ENCODE measurements around the gene BRD3.
A peak's percentile ranks its signal among the peaks of the same experiment; 100 is the strongest.

GRCh38 chr9:133991214-133991921 is 76.5 kb downstream of the BRD3 start:
- TF ChIP-seq POLR2AphosphoS5 (IDR thresholded peaks at IDR 0.05; ENCODE audit: low read depth, low read length): no peak
- TF ChIP-seq, protein P1, sequence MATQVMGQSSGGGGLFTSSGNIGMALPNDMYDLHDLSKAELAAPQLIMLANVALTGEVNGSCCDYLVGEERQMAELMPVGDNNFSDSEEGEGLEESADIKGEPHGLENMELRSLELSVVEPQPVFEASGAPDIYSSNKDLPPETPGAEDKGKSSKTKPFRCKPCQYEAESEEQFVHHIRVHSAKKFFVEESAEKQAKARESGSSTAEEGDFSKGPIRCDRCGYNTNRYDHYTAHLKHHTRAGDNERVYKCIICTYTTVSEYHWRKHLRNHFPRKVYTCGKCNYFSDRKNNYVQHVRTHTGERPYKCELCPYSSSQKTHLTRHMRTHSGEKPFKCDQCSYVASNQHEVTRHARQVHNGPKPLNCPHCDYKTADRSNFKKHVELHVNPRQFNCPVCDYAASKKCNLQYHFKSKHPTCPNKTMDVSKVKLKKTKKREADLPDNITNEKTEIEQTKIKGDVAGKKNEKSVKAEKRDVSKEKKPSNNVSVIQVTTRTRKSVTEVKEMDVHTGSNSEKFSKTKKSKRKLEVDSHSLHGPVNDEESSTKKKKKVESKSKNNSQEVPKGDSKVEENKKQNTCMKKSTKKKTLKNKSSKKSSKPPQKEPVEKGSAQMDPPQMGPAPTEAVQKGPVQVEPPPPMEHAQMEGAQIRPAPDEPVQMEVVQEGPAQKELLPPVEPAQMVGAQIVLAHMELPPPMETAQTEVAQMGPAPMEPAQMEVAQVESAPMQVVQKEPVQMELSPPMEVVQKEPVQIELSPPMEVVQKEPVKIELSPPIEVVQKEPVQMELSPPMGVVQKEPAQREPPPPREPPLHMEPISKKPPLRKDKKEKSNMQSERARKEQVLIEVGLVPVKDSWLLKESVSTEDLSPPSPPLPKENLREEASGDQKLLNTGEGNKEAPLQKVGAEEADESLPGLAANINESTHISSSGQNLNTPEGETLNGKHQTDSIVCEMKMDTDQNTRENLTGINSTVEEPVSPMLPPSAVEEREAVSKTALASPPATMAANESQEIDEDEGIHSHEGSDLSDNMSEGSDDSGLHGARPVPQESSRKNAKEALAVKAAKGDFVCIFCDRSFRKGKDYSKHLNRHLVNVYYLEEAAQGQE (IDR thresholded peaks at IDR 0.05; ENCODE audit: insufficient read depth in 1 of 2, low read depth in 2 of 2, low read length in 2 of 2): no peak
- no peak for TF ChIP-seq TAF1 (IDR thresholded peaks at IDR 0.05; ENCODE audit: borderline replicate concordance, insufficient read depth, low read length)
- TF ChIP-seq SIN3A (IDR thresholded peaks at IDR 0.05; ENCODE audit: borderline replicate concordance, insufficient read depth, low read length): 0 out of 2 replicates have a peak, but pooled peaks have one; percentile 7
- no peak for TF ChIP-seq FOXP2 (optimal IDR thresholded peaks at IDR 0.05; ENCODE audit: borderline replicate concordance, extremely low read depth, extremely low read length, insufficient read depth)

All from PFSK-1 (cell line).